Astrocyte of the spinal cord (primary cell): ENCODE results near the gene CDH10.

ENCODE experiments used
- DNase-seq: peaks from one replicate; pipeline ENCODE4 v3.0.0; 2011; ENCODE audit warnings: low read depth, low spot score
- H3K4me3 ChIP-seq: 2 replicates; pipeline ENCODE4 v1.5.1; 2011; ENCODE audit warnings: low read depth, mild to moderate bottlenecking, low read length, moderate library complexity
- CTCF ChIP-seq: IDR thresholded peaks from 2 replicates; pipeline ENCODE4 v1.5.1; 2012; ENCODE audit warnings: low read depth, mild to moderate bottlenecking, low read length, inconsistent platforms
- in situ Hi-C: cut with HindIII; loops from 2 replicates; pipeline ENCODE4 v1.10.0; 2017; ENCODE audit warnings: low sequenced_read_pairs

CDH10 gene

GRCh38 chr5:24615159-24615558, 29.6 kb downstream of the CDH10 start:
- no peak overlapping the region for H3K4me3 ChIP-seq
- no peak for TF ChIP-seq CTCF
- no peak for DNase-seq
- in situ Hi-C loops: no loop called here

GRCh38 chr5:24609706-24610105, 35.1 kb downstream of the CDH10 start:
- in situ Hi-C loops: no loop called here
- TF ChIP-seq CTCF: no peak
- DNase-seq: no peak
- H3K4me3 ChIP-seq: no peak overlapping the region

- in situ Hi-C loops: no loop called here
Observed at GRCh38 chr5:24606971-24607370, 37.8 kb downstream of the CDH10 start.

GRCh38 chr5:24602188-24602587, 42.6 kb downstream of the CDH10 start:
- no peak overlapping the region for H3K4me3 ChIP-seq
- no peak for TF ChIP-seq CTCF
- DNase-seq: no peak
- in situ Hi-C loops: no loop called here

More at GRCh38 chr5:24606971-24607370, 37.8 kb downstream of the CDH10 start:
- no peak for TF ChIP-seq CTCF
- DNase-seq: no peak
- H3K4me3 ChIP-seq: no peak overlapping the region

GRCh38 chr5:24598956-24599355, 45.8 kb downstream of the CDH10 start:
- TF ChIP-seq CTCF: no peak
- in situ Hi-C loops: no loop called here
- no peak overlapping the region for H3K4me3 ChIP-seq
- DNase-seq: no peak

- TF ChIP-seq CTCF: no peak
- no peak overlapping the region for H3K4me3 ChIP-seq
- DNase-seq: no peak
- in situ Hi-C loops: no loop called here
Observed at GRCh38 chr5:24595329-24595728, 49.4 kb downstream of the CDH10 start.

- in situ Hi-C loops: no loop called here
- no peak for TF ChIP-seq CTCF
- no peak for DNase-seq
Observed at GRCh38 chr5:24591426-24591825, 53.4 kb downstream of the CDH10 start.

More at GRCh38 chr5:24591426-24591825, 53.4 kb downstream of the CDH10 start:
- H3K4me3 ChIP-seq: no peak overlapping the region
